NCI-H2029 (cell line): ENCODE measurements around the gene IL17C.

Experiments used
- DNase-seq: peaks from one replicate; lab custom pipeline; 2025; lab: John Stamatoyannopoulos, UW

The IL17C gene

GRCh38 chr16:88685156-88686061 lies 47.0 kb downstream of the IL17C start:
- no peak for DNase-seq

GRCh38 chr16:88686062-88686438 lies 47.7 kb downstream of the IL17C start:
- DNase-seq, result peak; percentile 35

- DNase-seq, result peak; percentile 47
Observed at GRCh38 chr16:88686439-88687253, 48.3 kb downstream of the IL17C start, which contains the start of gene SNAI3. SNAI3 (minus strand) TSS chr16:88686507; CDS start chr16:88686406, 101 bp downstream.

GRCh38 chr16:88687254-88687576 lies 48.8 kb downstream of the IL17C start:
- no peak for DNase-seq

GRCh38 chr16:88687676-88688012 lies 49.3 kb downstream of the IL17C start:
- no peak for DNase-seq

- DNase-seq, result peak; percentile 76
Observed at GRCh38 chr16:88688013-88688778, 49.8 kb downstream of the IL17C start.
